Measurements from ENCODE around the gene TCHP.

Gene TCHP

GRCh38 chr12:109966546-109966945 lies 66.5 kb downstream of the TCHP start:
- Mint-ChIP-seq H3K27me3 (no peaks in the 10 kb centered on the region), H3K27ac (peak overlapping the region; percentile 80), H3K4me1 (ENCODE audit: low read depth) (peaks cover 16% of the 10 kb centered on the region), H3K9me3 (no peaks in the 10 kb centered on the region), H3K36me3 (ENCODE audit: low read depth) (peaks cover 79% of the 10 kb centered on the region), H3K4me3 (no peak overlapping the region)
- DNase-seq = no peak

DNA sequence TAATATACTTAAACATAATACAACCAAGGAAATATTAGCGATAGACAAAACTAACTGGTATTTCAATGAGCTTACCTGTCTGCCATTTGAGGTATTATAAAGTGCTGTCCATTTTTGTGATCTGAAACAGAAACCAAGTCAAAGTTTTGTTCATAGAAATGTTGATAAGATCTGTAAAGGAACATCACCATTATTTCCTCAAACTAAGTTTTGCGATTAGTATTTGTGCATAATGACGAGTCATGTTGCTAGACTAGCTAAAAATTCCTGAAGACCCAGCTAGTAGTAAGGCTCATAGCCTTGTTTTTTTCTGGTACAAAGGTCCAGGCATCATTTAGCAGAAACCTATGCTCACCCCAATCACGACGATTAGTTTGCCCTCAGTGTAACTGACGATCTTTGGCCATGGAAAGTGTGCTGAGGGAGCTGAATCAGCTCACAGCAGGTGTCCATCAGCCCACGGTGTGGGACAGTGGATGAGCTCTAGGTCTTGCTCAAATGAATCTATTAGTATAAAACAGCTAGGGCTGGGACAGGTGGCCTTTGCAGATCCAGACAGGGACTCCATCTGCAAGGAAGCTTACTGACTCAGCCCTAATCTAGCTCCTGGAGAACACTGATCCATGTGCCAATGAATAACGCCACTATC lies 67.4 kb downstream of the TCHP start:
- no peaks in the 10 kb centered on the region for H3K9me3 Mint-ChIP-seq
- peaks cover 76% of the 10 kb centered on the region for H3K36me3 Mint-ChIP-seq (ENCODE audit: low read depth)
- peak overlapping the region; percentile 89 for H3K27ac Mint-ChIP-seq
- no peak for DNase-seq
- no peak overlapping the region for H3K4me3 Mint-ChIP-seq
- H3K4me1 Mint-ChIP-seq (ENCODE audit: low read depth) = peaks cover 20% of the 10 kb centered on the region
- no peaks in the 10 kb centered on the region for H3K27me3 Mint-ChIP-seq

Measured in activated T-cell treated with anti-CD3 and anti-CD28 coated beads, Interleukin-2, amount 50 U/mL, for 24 hours (primary cell).